Testis (tissue), 3 donors: ENCODE results near the gene ATP12A. TPM values are rescaled to one million over a fixed set of nuclear protein-coding genes. Genes with fewer than 3 reads are reported as not detected.

ENCODE experiments used
- DNase-seq: peaks from one replicate; pipeline ENCODE4 v3.0.0-alpha.2; 2019
- H3K27ac ChIP-seq, 2 donors: fragments of 200-600 bp; sonication (generic); one replicate each; pipeline ENCODE4 v1.5.1; 2019
- H3K27me3 ChIP-seq: fragments of 200-600 bp; sonication (generic); one replicate; pipeline ENCODE4 v1.5.1; 2019
- H3K36me3 ChIP-seq: fragments of 200-600 bp; sonication (generic); one replicate; pipeline ENCODE4 v1.5.1; 2017; ENCODE audit warnings: low read depth; ENCODE audit errors: missing control alignments
- H3K4me1 ChIP-seq: fragments of 200-600 bp; sonication (generic); one replicate; pipeline ENCODE4 v1.5.1; 2019
- H3K4me3 ChIP-seq, 2 donors: fragments of 200-600 bp; sonication (generic); one replicate each; pipeline ENCODE4 v1.5.1; 2017 to 2019
- H3K9me3 ChIP-seq: fragments of 200-600 bp; sonication (generic); one replicate; pipeline ENCODE4 v1.5.1; 2017
- POLR2A ChIP-seq: fragments of 450-650 bp; IDR thresholded peaks from one replicate; pipeline ENCODE4 v1.6.1; 2017; ENCODE audit warnings: antibody characterized with exemption, mild to moderate bottlenecking, moderate library complexity
- WGBS, 2 donors: methylation state at CpG; one replicate each; pipeline ENCODE4 v1.1.5; 2018; 5-methylcytosine and 5-hydroxymethylcytosine counted together
- intact Hi-C: fragments of 100-400 bp; cut with DNase I; formaldehyde crosslinking; loops from one replicate; pipeline ENCODE4 v1.15.1; 2023; ENCODE audit warnings: low total_unique reads
- polyA plus RNA-seq: library from polyadenylated mRNA; stranded (reverse); fragments of 350-450 nt; fragmentation: Illumina TruSeq; extraction: RNeasy Lipid Tissue Mini Kit (QIAGEN cat#74804); gene quantifications from one replicate; pipeline ENCODE4 v1.2.3, GENCODE V29; 2014; ENCODE audit warnings: low read depth, low replicate concordance; ENCODE audit not compliant: insufficient read depth
- total RNA-seq, 2 donors: library from RNA; depleted of rRNA; stranded (reverse); fragments of >200 nt; gene quantifications; one replicate each; pipeline ENCODE4 v1.2.3, GENCODE V29; 2016
- TF ChIP-seq, protein P1 (sequence below), 3 experiments: fragments of 450-650 bp in 2 of 3; fragments of 200-600 bp in 1 of 3; sonication (generic) in 1 of 3; IDR thresholded peaks; one replicate each; pipeline ENCODE4 v1.5.1; 2016 to 2019; ENCODE audit warnings: antibody characterized with exemption in 3 of 3, mild to moderate bottlenecking in 2 of 3, moderate library complexity in 1 of 3

The ATP12A gene
- total and polyA plus RNA-seq, 3 donors from 2014 or later: 0.94 to 1.6 (median 1.2) TPM

DNA sequence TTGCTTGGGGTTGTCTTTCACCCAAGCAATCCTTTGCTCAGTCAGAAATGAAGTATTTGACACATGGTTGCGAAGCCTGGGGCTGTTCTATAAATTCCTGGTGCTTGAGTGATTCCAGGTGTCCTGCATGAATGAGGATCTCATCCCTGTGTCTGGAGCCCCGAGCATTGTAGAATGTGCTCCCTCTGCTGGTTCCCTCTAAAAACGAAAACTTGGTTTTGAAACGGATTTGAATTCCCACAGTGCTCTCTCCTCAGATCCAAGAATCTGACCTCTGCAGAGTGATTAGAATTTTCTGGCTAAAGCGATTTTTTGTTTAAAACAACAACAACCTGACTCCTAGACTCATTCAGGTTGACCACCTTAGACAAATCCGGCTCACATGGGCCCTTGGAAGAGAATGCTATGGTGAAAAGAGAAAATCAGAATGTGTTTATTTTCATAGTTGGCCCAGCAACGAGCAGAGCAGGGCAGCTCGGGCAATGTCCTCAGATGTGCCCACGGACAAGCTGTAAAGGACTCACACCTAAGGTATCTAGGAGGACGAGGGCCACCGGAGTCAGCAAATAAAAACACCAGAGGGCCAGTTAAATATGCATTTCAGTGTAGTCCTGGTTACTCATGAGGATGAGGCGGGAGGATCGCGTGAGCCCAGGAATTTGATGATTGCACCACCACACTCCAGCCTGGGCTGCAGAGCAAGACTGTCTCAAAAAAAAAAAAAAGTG lies 8.7 kb upstream of the ATP12A start:
- no peak overlapping the region for H3K4me3 ChIP-seq
- H3K4me1 ChIP-seq: no peaks in the 10 kb centered on the region
- TF ChIP-seq, protein P1, sequence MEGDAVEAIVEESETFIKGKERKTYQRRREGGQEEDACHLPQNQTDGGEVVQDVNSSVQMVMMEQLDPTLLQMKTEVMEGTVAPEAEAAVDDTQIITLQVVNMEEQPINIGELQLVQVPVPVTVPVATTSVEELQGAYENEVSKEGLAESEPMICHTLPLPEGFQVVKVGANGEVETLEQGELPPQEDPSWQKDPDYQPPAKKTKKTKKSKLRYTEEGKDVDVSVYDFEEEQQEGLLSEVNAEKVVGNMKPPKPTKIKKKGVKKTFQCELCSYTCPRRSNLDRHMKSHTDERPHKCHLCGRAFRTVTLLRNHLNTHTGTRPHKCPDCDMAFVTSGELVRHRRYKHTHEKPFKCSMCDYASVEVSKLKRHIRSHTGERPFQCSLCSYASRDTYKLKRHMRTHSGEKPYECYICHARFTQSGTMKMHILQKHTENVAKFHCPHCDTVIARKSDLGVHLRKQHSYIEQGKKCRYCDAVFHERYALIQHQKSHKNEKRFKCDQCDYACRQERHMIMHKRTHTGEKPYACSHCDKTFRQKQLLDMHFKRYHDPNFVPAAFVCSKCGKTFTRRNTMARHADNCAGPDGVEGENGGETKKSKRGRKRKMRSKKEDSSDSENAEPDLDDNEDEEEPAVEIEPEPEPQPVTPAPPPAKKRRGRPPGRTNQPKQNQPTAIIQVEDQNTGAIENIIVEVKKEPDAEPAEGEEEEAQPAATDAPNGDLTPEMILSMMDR (IDR thresholded peaks at IDR 0.05): peak in 1 of 3 experiments; percentile 45
- TF ChIP-seq POLR2A: no peak
- intact Hi-C loops: no loop called here
- DNase-seq: peak; percentile 33
- H3K36me3 ChIP-seq: no peaks in the 10 kb centered on the region
- no peak overlapping the region for H3K27ac ChIP-seq
- WGBS, 2 donors: 51 to 56% methylated on average over 14 of the region's 14 CpGs
- H3K9me3 ChIP-seq: no peaks in the 10 kb centered on the region
- no peaks in the 10 kb centered on the region for H3K27me3 ChIP-seq

DNA sequence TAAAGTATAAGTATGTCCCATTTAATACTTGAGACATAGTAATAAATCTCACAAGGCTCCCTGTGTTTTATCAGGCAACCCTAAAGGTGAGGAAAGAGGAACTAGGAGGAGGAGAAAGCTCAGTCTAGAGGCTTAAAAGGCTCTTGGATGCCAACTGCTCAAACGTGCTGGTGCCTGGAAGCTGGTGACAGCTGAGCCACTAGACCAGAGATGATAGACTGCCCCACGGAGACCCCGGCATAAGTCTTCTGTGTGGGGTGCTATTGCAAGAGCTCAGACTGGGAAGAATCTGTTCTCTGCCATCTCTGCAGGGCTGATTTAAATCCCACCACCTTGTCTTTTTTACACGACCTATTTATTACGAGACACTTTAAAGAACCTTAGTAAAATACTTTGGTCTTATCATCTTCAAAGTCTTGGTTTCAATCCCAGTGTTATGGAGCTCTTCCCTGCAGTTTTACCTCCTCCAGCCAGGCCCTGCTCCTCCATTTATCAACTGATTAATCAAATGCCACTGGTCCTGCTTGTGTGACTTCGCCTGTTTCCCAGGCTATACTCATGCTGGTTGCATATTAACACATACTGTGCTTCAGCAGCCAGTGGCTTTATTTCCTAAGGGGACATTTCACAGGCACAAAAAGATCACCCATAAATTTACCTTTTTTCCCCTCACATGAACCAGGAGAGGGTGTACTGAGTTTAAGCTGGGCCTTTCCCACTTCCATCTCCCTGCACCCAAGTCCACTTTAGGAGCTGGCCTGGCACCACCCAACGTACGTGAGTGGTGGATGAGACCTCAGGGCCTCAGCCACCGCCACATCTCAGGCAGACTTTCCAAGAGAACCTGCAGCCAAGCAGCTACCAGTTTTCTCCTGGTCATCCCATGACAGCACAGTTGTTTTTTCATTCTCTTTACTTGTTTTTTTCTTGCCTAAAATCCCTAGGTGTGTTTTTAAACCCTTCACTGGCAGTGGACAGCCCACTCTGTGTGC lies 7.8 kb upstream of the ATP12A start:
- TF ChIP-seq, protein P1 (IDR thresholded peaks at IDR 0.05): no peak
- no peak for TF ChIP-seq POLR2A
- Histone ChIP-seq H3K36me3 (no peaks in the 10 kb centered on the region), H3K4me1 (no peaks in the 10 kb centered on the region), H3K9me3 (no peaks in the 10 kb centered on the region), H3K27me3 (no peaks in the 10 kb centered on the region), H3K27ac (no peak overlapping the region), H3K4me3 (no peak overlapping the region)
- 78 to 85% methylated on average over 9 of the region's 9 CpGs for WGBS, 2 donors
- no peak for DNase-seq
- intact Hi-C loops: no loop called here

DNA sequence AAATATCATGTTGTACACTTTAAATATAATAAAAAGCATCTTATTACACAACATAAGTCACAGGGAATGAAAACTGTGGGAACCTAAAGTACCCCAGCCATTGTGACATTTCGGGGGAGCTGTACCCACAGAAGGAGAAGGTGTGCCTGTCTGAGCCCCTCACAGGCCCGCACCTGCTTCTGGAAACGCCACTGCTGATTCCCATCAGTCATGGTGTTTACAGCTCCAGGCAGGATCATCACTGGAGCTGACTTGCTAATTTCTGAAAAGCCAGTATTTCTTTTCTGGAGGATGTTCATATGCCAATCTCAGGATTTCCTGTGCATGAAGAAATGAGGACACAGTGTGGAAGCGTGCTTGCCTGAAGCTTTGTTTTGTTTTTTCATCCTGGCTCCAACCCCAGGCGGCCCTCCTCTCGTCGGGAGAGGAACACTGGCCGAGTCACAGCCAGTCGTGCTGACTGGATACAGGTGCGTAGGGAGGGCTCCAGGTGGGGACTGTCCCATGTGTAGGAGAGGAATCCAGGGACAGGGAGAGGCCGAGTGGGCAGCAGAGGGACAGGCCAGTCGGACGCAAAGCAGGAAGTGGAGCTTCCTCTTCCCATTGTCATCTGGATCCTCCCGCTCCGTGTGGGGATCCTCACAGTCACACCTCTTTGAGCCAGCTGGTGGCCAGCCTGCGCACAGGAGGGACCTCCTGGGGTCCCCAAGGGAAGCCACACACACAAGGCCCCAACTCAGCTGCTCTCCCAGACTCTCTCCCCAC lies 4.2 kb upstream of the ATP12A start:
- H3K9me3 ChIP-seq: no peaks in the 10 kb centered on the region
- H3K36me3 ChIP-seq: no peaks in the 10 kb centered on the region
- H3K27me3 ChIP-seq: no peaks in the 10 kb centered on the region
- no peak overlapping the region for H3K27ac ChIP-seq
- no peak for DNase-seq
- no peak overlapping the region for H3K4me3 ChIP-seq
- intact Hi-C loops: no loop called here
- no peaks in the 10 kb centered on the region for H3K4me1 ChIP-seq
- 69 to 82% methylated on average over 7 to 16 of the region's 16 CpGs for WGBS, 2 donors
- TF ChIP-seq, protein P1 (IDR thresholded peaks at IDR 0.05): no peak
- no peak for TF ChIP-seq POLR2A

DNA sequence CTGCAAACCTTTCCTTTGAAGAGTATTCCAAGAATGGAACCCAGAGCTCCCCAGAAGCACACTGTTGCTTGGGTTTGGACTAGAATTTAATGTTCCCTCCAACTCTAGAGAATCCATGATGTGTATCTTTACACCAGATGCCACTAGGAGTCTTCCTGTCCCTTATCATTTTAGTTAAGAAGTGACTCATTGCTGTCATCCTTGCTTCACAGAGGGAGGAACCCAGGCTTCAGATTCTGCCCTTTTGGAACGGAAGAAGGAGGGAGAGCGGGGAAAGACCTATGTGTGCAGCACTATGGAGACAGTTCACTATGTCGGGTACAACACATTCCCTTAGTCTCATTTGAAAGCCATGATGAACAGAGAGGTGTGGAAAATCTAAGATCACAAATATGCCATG lies 2.1 kb upstream of the ATP12A start:
- TF ChIP-seq POLR2A: no peak
- TF ChIP-seq, protein P1 (IDR thresholded peaks at IDR 0.05): no peak
- intact Hi-C loops: no loop called here
- 84 to 87% methylated on average over 3 of the region's 3 CpGs for WGBS, 2 donors

More for the DNA sequence above, 2.1 kb upstream of the ATP12A start:
- Histone ChIP-seq H3K27me3 (no peaks in the 10 kb centered on the region), H3K9me3 (no peaks in the 10 kb centered on the region), H3K36me3 (no peaks in the 10 kb centered on the region), H3K27ac (no peak overlapping the region), H3K4me3 (no peak overlapping the region), H3K4me1 (no peaks in the 10 kb centered on the region)
- no peak for DNase-seq
